Measurements from ENCODE around the gene COPE.
A peak's percentile ranks its signal among the peaks of the same experiment; 100 is the strongest.

The COPE gene

GRCh38 chr19:18949858-18950257, 30.7 kb upstream of the COPE start:
- Histone ChIP-seq H3K4me1 (ENCODE audit: control insufficient read depth, insufficient read depth, low read length) (no peaks in the 10 kb centered on the region), H3K27ac (ENCODE audit: low read depth, low read length) (no peak overlapping the region), H3K9ac (ENCODE audit: low read depth, low read length) (no peak overlapping the region), H3K27me3 (ENCODE audit: control insufficient read depth, insufficient read depth, low read length) (no peaks in the 10 kb centered on the region), H3K36me3 (ENCODE audit: control insufficient read depth, insufficient read depth, low read length) (no peaks in the 10 kb centered on the region), H3K4me3 (ENCODE audit: low read depth, low read length) (no peak overlapping the region), H3K9me3 (ENCODE audit: control insufficient read depth, insufficient read depth, low read length) (no peaks in the 10 kb centered on the region)

GRCh38 chr19:18948976-18949356, 29.8 kb upstream of the COPE start:
- Histone ChIP-seq H3K9me3 (ENCODE audit: control insufficient read depth, insufficient read depth, low read length) (no peaks in the 10 kb centered on the region), H3K9ac (ENCODE audit: low read depth, low read length) (no peak overlapping the region), H3K36me3 (ENCODE audit: control insufficient read depth, insufficient read depth, low read length) (no peaks in the 10 kb centered on the region), H3K4me1 (ENCODE audit: control insufficient read depth, insufficient read depth, low read length) (no peaks in the 10 kb centered on the region), H3K27me3 (ENCODE audit: control insufficient read depth, insufficient read depth, low read length) (no peaks in the 10 kb centered on the region), H3K27ac (ENCODE audit: low read depth, low read length) (no peak overlapping the region), H3K4me3 (ENCODE audit: low read depth, low read length) (no peak overlapping the region)

- Histone ChIP-seq H3K9me3 (ENCODE audit: control insufficient read depth, insufficient read depth, low read length) (no peaks in the 10 kb centered on the region), H3K27ac (ENCODE audit: low read depth, low read length) (no peak overlapping the region), H3K9ac (ENCODE audit: low read depth, low read length) (no peak overlapping the region), H3K4me1 (ENCODE audit: control insufficient read depth, insufficient read depth, low read length) (no peaks in the 10 kb centered on the region), H3K27me3 (ENCODE audit: control insufficient read depth, insufficient read depth, low read length) (no peaks in the 10 kb centered on the region), H3K4me3 (ENCODE audit: low read depth, low read length) (no peak overlapping the region), H3K36me3 (ENCODE audit: control insufficient read depth, insufficient read depth, low read length) (no peaks in the 10 kb centered on the region)
Measured at GRCh38 chr19:18948075-18948975, 29.1 kb upstream of the COPE start.

- no peak overlapping the region for H3K4me3 ChIP-seq (ENCODE audit: low read depth, low read length)
- H3K9me3 ChIP-seq (ENCODE audit: control insufficient read depth, insufficient read depth, low read length), result no peaks in the 10 kb centered on the region
- H3K27me3 ChIP-seq (ENCODE audit: control insufficient read depth, insufficient read depth, low read length), result no peaks in the 10 kb centered on the region
- no peak overlapping the region for H3K9ac ChIP-seq (ENCODE audit: low read depth, low read length)
- peaks cover 1% of the 10 kb centered on the region; the same call in 1 of the 2 replicates for H3K4me1 ChIP-seq (ENCODE audit: control insufficient read depth, insufficient read depth, low read length)
- no peak overlapping the region for H3K27ac ChIP-seq (ENCODE audit: low read depth, low read length)
- H3K36me3 ChIP-seq (ENCODE audit: control insufficient read depth, insufficient read depth, low read length), result no peaks in the 10 kb centered on the region
Measured at GRCh38 chr19:18946918-18947317, 27.7 kb upstream of the COPE start.

- Histone ChIP-seq H3K4me1 (ENCODE audit: control insufficient read depth, insufficient read depth, low read length) (peaks cover 7% of the 10 kb centered on the region; the same call in 1 of the 2 replicates), H3K27ac (ENCODE audit: low read depth, low read length) (no peak overlapping the region), H3K9me3 (ENCODE audit: control insufficient read depth, insufficient read depth, low read length) (no peaks in the 10 kb centered on the region), H3K4me3 (ENCODE audit: low read depth, low read length) (no peak overlapping the region), H3K36me3 (ENCODE audit: control insufficient read depth, insufficient read depth, low read length) (no peaks in the 10 kb centered on the region), H3K27me3 (ENCODE audit: control insufficient read depth, insufficient read depth, low read length) (no peaks in the 10 kb centered on the region), H3K9ac (ENCODE audit: low read depth, low read length) (no peak overlapping the region)
Measured at GRCh38 chr19:18946335-18946734, 27.1 kb upstream of the COPE start.

GRCh38 chr19:18945297-18945696, 26.1 kb upstream of the COPE start:
- Histone ChIP-seq H3K36me3 (ENCODE audit: control insufficient read depth, insufficient read depth, low read length) (no peaks in the 10 kb centered on the region), H3K27me3 (ENCODE audit: control insufficient read depth, insufficient read depth, low read length) (no peaks in the 10 kb centered on the region; the same call in 1 of the 2 replicates), H3K9ac (ENCODE audit: low read depth, low read length) (no peak overlapping the region), H3K4me3 (ENCODE audit: low read depth, low read length) (no peak overlapping the region), H3K4me1 (ENCODE audit: control insufficient read depth, insufficient read depth, low read length) (peaks cover 7% of the 10 kb centered on the region; the same call in 1 of the 2 replicates), H3K9me3 (ENCODE audit: control insufficient read depth, insufficient read depth, low read length) (no peaks in the 10 kb centered on the region), H3K27ac (ENCODE audit: low read depth, low read length) (no peak overlapping the region)

GRCh38 chr19:18943465-18943864, 24.3 kb upstream of the COPE start:
- peaks cover 13% of the 10 kb centered on the region; the same call in 1 of the 2 replicates for H3K4me1 ChIP-seq (ENCODE audit: control insufficient read depth, insufficient read depth, low read length)
- no peaks in the 10 kb centered on the region for H3K9me3 ChIP-seq (ENCODE audit: control insufficient read depth, insufficient read depth, low read length)
- H3K4me3 ChIP-seq (ENCODE audit: low read depth, low read length), result no peak overlapping the region
- no peak overlapping the region for H3K9ac ChIP-seq (ENCODE audit: low read depth, low read length)
- H3K27me3 ChIP-seq (ENCODE audit: control insufficient read depth, insufficient read depth, low read length), result no peaks in the 10 kb centered on the region; the same call in 1 of the 2 replicates
- peaks cover under 1% of the 10 kb centered on the region; the same call in 1 of the 2 replicates for H3K36me3 ChIP-seq (ENCODE audit: control insufficient read depth, insufficient read depth, low read length)
- no peak overlapping the region for H3K27ac ChIP-seq (ENCODE audit: low read depth, low read length)

- Histone ChIP-seq H3K27ac (ENCODE audit: low read depth, low read length) (no peak overlapping the region), H3K27me3 (ENCODE audit: control insufficient read depth, insufficient read depth, low read length) (no peaks in the 10 kb centered on the region; the same call in 1 of the 2 replicates), H3K9ac (ENCODE audit: low read depth, low read length) (no peak overlapping the region), H3K4me1 (ENCODE audit: control insufficient read depth, insufficient read depth, low read length) (peaks cover 13% of the 10 kb centered on the region; the same call in 1 of the 2 replicates), H3K9me3 (ENCODE audit: control insufficient read depth, insufficient read depth, low read length) (no peaks in the 10 kb centered on the region), H3K36me3 (ENCODE audit: control insufficient read depth, insufficient read depth, low read length) (peaks cover 5% of the 10 kb centered on the region), H3K4me3 (ENCODE audit: low read depth, low read length) (no peak overlapping the region)
Measured at GRCh38 chr19:18942692-18943091, 23.5 kb upstream of the COPE start.

- H3K4me3 ChIP-seq (ENCODE audit: low read depth, low read length), result peak overlapping the region; percentile 32; the same call in 1 of the 2 replicates
- no peak overlapping the region for H3K27ac ChIP-seq (ENCODE audit: low read depth, low read length)
- no peaks in the 10 kb centered on the region; the same call in 1 of the 2 replicates for H3K27me3 ChIP-seq (ENCODE audit: control insufficient read depth, insufficient read depth, low read length)
- H3K4me1 ChIP-seq (ENCODE audit: control insufficient read depth, insufficient read depth, low read length), result peaks cover 13% of the 10 kb centered on the region; the same call in 1 of the 2 replicates
- peaks cover 5% of the 10 kb centered on the region for H3K36me3 ChIP-seq (ENCODE audit: control insufficient read depth, insufficient read depth, low read length)
- H3K9me3 ChIP-seq (ENCODE audit: control insufficient read depth, insufficient read depth, low read length), result no peaks in the 10 kb centered on the region
- H3K9ac ChIP-seq (ENCODE audit: low read depth, low read length), result no peak overlapping the region
Measured at GRCh38 chr19:18941628-18942354, 22.6 kb upstream of the COPE start.

- Histone ChIP-seq H3K4me3 (ENCODE audit: low read depth, low read length) (peak within 1 kb of the TSS; percentile 82), H3K27ac (ENCODE audit: low read depth, low read length) (no peak within 1 kb of the TSS), H3K9me3 (ENCODE audit: control insufficient read depth, insufficient read depth, low read length) (no peaks in the 10 kb centered on the region), H3K27me3 (ENCODE audit: control insufficient read depth, insufficient read depth, low read length) (no peaks in the 10 kb centered on the region; the same call in 1 of the 2 replicates), H3K4me1 (ENCODE audit: control insufficient read depth, insufficient read depth, low read length) (peaks cover 13% of the 10 kb centered on the region; the same call in 1 of the 2 replicates), H3K36me3 (ENCODE audit: control insufficient read depth, insufficient read depth, low read length) (peaks cover 5% of the 10 kb centered on the region), H3K9ac (ENCODE audit: low read depth, low read length) (peak within 1 kb of the TSS; percentile 41; the same call in 1 of the 2 replicates)
Measured at GRCh38 chr19:18940769-18941627, 21.8 kb upstream of the COPE start, which contains the start of gene HOMER3. HOMER3 (minus strand) TSS chr19:18941217; CDS start chr19:18938982, 2,235 bp downstream.
